ENCODE data around the gene SART1.

DNA sequence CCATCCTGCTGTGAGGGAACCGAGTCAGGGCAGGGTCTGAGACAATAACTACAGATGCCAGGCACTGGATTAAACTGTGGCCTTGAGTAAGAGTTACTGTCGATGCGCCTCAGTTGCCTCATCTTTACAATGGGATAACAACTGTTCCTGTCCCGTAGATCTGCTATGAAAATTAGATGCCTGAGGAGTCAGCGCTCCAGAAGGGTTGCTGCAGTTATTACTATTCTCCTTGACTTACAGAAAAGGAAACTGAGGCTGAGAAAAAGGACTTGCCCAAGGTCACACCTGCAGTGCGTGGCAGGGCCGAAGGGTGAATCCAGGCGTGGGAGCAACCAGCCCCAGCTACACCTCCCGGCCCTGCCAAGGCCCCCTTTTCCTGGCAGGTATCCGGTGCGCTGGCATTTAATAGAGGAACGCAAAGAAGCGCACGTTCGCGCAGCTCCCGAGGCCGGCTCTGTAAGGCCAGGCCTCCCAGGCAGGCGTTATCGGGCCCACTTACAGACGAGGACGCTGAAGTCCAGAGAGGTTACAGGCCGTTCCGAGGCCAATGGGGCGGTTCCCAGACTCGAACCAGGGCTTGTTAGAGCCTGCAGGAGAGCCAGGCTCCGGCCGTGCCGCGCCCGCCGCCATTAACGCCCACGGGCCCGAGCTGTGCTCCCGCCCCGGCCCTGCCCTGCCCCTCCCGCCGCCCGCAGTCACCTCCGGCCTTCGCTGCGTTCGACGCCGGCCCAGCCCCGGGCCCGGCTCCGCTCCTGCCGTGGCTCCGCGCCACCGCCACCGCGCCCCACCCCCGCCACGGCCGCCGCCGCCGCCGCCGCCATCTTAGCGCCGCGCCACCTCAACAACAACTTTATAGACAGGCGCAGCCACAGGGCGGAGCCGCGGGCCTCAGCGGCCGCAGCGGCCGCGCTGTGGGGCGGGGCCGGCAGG is 43.1 kb upstream of the SART1 start, which contains the start of gene C11orf68:
- TF ChIP-seq, protein P1, sequence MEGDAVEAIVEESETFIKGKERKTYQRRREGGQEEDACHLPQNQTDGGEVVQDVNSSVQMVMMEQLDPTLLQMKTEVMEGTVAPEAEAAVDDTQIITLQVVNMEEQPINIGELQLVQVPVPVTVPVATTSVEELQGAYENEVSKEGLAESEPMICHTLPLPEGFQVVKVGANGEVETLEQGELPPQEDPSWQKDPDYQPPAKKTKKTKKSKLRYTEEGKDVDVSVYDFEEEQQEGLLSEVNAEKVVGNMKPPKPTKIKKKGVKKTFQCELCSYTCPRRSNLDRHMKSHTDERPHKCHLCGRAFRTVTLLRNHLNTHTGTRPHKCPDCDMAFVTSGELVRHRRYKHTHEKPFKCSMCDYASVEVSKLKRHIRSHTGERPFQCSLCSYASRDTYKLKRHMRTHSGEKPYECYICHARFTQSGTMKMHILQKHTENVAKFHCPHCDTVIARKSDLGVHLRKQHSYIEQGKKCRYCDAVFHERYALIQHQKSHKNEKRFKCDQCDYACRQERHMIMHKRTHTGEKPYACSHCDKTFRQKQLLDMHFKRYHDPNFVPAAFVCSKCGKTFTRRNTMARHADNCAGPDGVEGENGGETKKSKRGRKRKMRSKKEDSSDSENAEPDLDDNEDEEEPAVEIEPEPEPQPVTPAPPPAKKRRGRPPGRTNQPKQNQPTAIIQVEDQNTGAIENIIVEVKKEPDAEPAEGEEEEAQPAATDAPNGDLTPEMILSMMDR (IDR thresholded peaks at IDR 0.05 in 4 of 5, conservative IDR thresholded peaks at IDR 0.05 in 1 of 5): peak in 1 of 5 experiments; percentile 8
- TF ChIP-seq POLR2A (IDR thresholded peaks at IDR 0.05): peak; percentile 74 to 81

All from gastrocnemius medialis (tissue), 4 donors.